Measurements from ENCODE around the gene RBM39.

The RBM39 gene

DNA sequence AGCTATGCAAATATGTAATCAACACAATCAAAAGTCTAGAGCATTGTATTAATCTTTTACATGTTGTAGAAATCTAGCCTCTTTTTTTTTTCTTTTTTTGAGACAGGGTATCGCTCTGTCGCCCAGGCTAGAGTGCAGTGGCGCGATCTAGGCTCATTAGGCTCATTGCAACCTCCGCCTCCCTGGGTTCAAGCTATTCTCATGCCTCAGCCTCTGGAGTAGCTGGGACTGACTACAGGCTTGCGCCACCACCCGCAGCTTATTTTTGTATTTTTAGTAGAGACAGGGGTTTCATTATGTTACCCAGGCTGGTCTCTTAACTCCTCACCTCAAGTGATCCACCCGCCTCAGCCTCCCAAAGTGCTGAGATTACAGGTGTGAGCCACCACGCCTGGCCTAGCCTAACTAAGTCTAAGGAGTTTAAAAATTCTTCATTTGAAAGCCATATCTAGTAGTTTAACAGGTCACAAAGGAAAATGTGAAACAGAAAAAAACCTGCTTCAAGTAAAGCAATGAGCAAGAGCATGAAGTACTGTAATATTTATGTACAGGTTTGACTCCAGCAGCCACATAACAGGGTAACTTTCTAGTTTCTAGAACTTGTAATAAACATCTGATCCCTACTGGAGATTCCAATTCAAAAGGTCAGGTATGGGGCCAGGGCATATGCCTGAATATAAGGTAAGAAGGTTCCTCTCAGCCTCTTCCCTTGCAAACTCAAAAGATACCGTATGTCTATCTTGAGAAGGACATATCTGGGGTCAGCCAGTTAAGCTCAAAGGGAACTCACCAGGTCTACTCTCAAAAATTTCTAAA is 81.7 kb downstream of the RBM39 start:
- Histone ChIP-seq H3K4me1 (ENCODE audit: control insufficient read depth in 2 of 2, insufficient read depth in 1 of 2, low read depth in 1 of 2, low read length in 2 of 2) (peaks cover 3 to 7% of the 10 kb centered on the region in 2 donors), H2BK15ac (ENCODE audit: low read length) (no peak overlapping the region), H3K9ac (ENCODE audit: low read depth, low read length, poor library complexity) (no peak overlapping the region), H2BK120ac (ENCODE audit: low read depth, low read length) (no peak overlapping the region), H3K4me3 (ENCODE audit: low read length in 2 of 2) (no peak overlapping the region), H2AFZ (ENCODE audit: low read length) (no peak overlapping the region), H2BK5ac (ENCODE audit: low read length) (no peak overlapping the region), H3K23ac (ENCODE audit: low read depth, low read length, poor library complexity) (no peak overlapping the region), H3K27ac (replicated peaks; ENCODE audit: low read length) (no peak overlapping the region), H3K14ac (ENCODE audit: low read length) (no peak overlapping the region), H2AK5ac (ENCODE audit: low read depth, low read length) (no peak overlapping the region), H4K91ac (ENCODE audit: low read depth, low read length, poor library complexity) (no peak overlapping the region), H3K4ac (ENCODE audit: low read length) (no peak overlapping the region), H2BK12ac (ENCODE audit: low read length) (no peak overlapping the region), H3K9me3 (replicated peaks in 1 of 2; ENCODE audit: control insufficient read depth in 2 of 2, insufficient read depth in 1 of 2, low read depth in 1 of 2, low read length in 2 of 2) (peaks cover 0 to 17% of the 10 kb centered on the region in 2 donors), H3K4me2 (ENCODE audit: insufficient read depth, low read length, poor library complexity, severe bottlenecking) (no peak overlapping the region), H4K8ac (ENCODE audit: low read depth, low read length) (no peak overlapping the region), H3K18ac (ENCODE audit: low read length) (no peak overlapping the region), H3K36me3 (replicated peaks in 1 of 2; ENCODE audit: control insufficient read depth in 2 of 2, insufficient read depth in 2 of 2, low read length in 2 of 2) (peaks cover 0 to 41% of the 10 kb centered on the region in 2 donors), H3K79me1 (ENCODE audit: low read depth, low read length) (no peaks in the 10 kb centered on the region), H3K27me3 (ENCODE audit: control insufficient read depth in 3 of 3, insufficient read depth in 3 of 3, low read depth in 1 of 3, low read length in 3 of 3) (no peaks in the 10 kb centered on the region)
- no CpG with 5 or more reads among the region's 10 CpGs for WGBS, 2 donors (ENCODE audit: extremely low coverage in 2 of 2, insufficient read length in 2 of 2, insufficient replicate concordance in 1 of 2)
- no peak for DNase-seq (ENCODE audit: low spot score)

DNA sequence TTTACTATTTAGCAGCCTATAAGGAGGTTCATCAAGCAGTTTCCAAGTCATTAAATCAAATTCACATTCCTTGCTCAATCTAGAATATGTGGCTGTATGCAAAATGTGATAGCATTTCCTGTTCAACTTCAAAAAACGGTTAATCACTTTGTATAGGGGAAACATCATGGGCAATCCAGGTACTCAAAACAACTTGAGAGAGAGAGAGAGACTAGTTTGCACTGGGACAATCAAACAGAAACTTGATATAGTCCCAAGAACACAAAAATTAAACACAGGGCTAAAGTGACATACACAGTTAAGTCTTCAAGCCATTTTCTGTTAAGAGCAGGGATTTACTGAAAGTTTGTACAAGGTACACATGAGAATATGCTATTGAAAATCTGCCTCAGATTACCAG is 84.8 kb downstream of the RBM39 start:
- Histone ChIP-seq H2AFZ (ENCODE audit: low read length) (no peak overlapping the region), H3K14ac (ENCODE audit: low read length) (no peak overlapping the region), H2AK5ac (ENCODE audit: low read depth, low read length) (no peak overlapping the region), H3K79me1 (ENCODE audit: low read depth, low read length) (peaks cover 12% of the 10 kb centered on the region), H3K27ac (replicated peaks; ENCODE audit: low read length) (no peak overlapping the region), H3K36me3 (replicated peaks in 1 of 2; ENCODE audit: control insufficient read depth in 2 of 2, insufficient read depth in 2 of 2, low read length in 2 of 2) (peaks cover 21 to 68% of the 10 kb centered on the region in 2 donors), H4K91ac (ENCODE audit: low read depth, low read length, poor library complexity) (no peak overlapping the region), H3K23ac (ENCODE audit: low read depth, low read length, poor library complexity) (no peak overlapping the region), H3K18ac (ENCODE audit: low read length) (no peak overlapping the region), H2BK15ac (ENCODE audit: low read length) (no peak overlapping the region), H3K4me3 (ENCODE audit: low read length in 2 of 2) (no peak overlapping the region), H3K9ac (ENCODE audit: low read depth, low read length, poor library complexity) (no peak overlapping the region), H4K8ac (ENCODE audit: low read depth, low read length) (no peak overlapping the region), H3K9me3 (replicated peaks in 1 of 2; ENCODE audit: control insufficient read depth in 2 of 2, insufficient read depth in 1 of 2, low read depth in 1 of 2, low read length in 2 of 2) (peaks cover 0 to 24% of the 10 kb centered on the region in 2 donors), H2BK12ac (ENCODE audit: low read length) (no peak overlapping the region), H3K4ac (ENCODE audit: low read length) (no peak overlapping the region), H2BK5ac (ENCODE audit: low read length) (no peak overlapping the region), H3K4me1 (ENCODE audit: control insufficient read depth in 2 of 2, insufficient read depth in 1 of 2, low read depth in 1 of 2, low read length in 2 of 2) (peaks cover 0 to 2% of the 10 kb centered on the region in 2 donors), H3K27me3 (ENCODE audit: control insufficient read depth in 3 of 3, insufficient read depth in 3 of 3, low read depth in 1 of 3, low read length in 3 of 3) (no peaks in the 10 kb centered on the region), H2BK120ac (ENCODE audit: low read depth, low read length) (no peak overlapping the region), H3K4me2 (ENCODE audit: insufficient read depth, low read length, poor library complexity, severe bottlenecking) (no peak overlapping the region)
- no peak for DNase-seq (ENCODE audit: low spot score)
- no CpG with 5 or more reads among the region's 1 CpG for WGBS, 2 donors (ENCODE audit: extremely low coverage in 2 of 2, insufficient read length in 2 of 2, insufficient replicate concordance in 1 of 2)

DNA sequence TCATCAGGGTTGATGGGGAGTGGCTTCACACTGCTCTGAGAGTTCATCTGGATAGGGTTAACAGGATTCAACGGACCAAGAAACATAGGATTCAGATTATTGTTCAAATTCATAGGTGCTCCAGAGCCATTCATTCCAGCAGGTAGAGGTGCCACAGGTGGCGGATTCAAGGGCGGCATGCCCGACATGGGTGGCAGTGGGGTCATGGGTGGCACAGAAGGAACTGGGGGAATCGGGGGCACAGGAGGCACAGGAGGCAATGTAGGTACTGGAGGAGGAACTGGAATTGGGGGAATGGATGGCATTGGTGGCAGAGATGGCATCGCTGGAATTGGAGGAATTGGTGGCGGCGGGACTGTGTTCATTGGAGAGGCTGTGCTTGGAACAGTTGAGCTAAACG is 87.6 kb downstream of the RBM39 start:
- Histone ChIP-seq H3K36me3 (replicated peaks in 1 of 2; ENCODE audit: control insufficient read depth in 2 of 2, insufficient read depth in 2 of 2, low read length in 2 of 2) (peaks cover 21 to 96% of the 10 kb centered on the region in 2 donors), H3K27me3 (ENCODE audit: control insufficient read depth in 3 of 3, insufficient read depth in 3 of 3, low read depth in 1 of 3, low read length in 3 of 3) (no peaks in the 10 kb centered on the region), H4K8ac (ENCODE audit: low read depth, low read length) (no peak overlapping the region), H3K23ac (ENCODE audit: low read depth, low read length, poor library complexity) (no peak overlapping the region), H3K14ac (ENCODE audit: low read length) (no peak overlapping the region), H2AFZ (ENCODE audit: low read length) (no peak overlapping the region), H3K18ac (ENCODE audit: low read length) (no peak overlapping the region), H2BK120ac (ENCODE audit: low read depth, low read length) (no peak overlapping the region), H3K4me2 (ENCODE audit: insufficient read depth, low read length, poor library complexity, severe bottlenecking) (no peak overlapping the region), H3K79me1 (ENCODE audit: low read depth, low read length) (peaks cover 12% of the 10 kb centered on the region), H2BK15ac (ENCODE audit: low read length) (no peak overlapping the region), H2AK5ac (ENCODE audit: low read depth, low read length) (no peak overlapping the region), H3K27ac (replicated peaks; ENCODE audit: low read length) (no peak overlapping the region), H2BK12ac (ENCODE audit: low read length) (no peak overlapping the region), H2BK5ac (ENCODE audit: low read length) (no peak overlapping the region), H4K91ac (ENCODE audit: low read depth, low read length, poor library complexity) (no peak overlapping the region), H3K4me3 (ENCODE audit: low read length in 2 of 2) (no peak overlapping the region), H3K4me1 (ENCODE audit: control insufficient read depth in 2 of 2, insufficient read depth in 1 of 2, low read depth in 1 of 2, low read length in 2 of 2) (no peaks in the 10 kb centered on the region), H3K9me3 (replicated peaks in 1 of 2; ENCODE audit: control insufficient read depth in 2 of 2, insufficient read depth in 1 of 2, low read depth in 1 of 2, low read length in 2 of 2) (peaks cover 0 to 17% of the 10 kb centered on the region in 2 donors), H3K4ac (ENCODE audit: low read length) (no peak overlapping the region), H3K9ac (ENCODE audit: low read depth, low read length, poor library complexity) (no peak overlapping the region)
- DNase-seq (ENCODE audit: low spot score) = no peak
- WGBS, 2 donors (ENCODE audit: extremely low coverage in 2 of 2, insufficient read length in 2 of 2, insufficient replicate concordance in 1 of 2) = no CpG with 5 or more reads among the region's 9 CpGs

DNA sequence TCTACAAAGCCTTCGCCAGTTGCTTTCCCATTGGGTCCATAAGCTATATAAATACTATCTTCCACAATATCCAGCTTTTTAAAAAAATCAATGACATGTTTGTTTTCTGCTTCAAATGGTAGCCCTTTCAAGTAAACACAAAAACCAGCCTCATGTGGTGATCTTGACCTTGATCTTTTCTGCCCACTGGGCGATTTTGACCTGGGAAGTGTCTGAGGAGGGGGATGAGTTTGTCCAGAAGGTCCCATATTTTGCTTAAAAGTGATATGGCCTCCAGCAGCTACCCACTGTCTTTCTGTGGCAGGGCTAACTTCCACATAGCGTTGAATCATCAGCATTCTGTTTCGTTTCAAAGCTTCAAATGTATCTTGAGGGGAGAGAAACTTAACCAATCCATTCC is 88.2 kb downstream of the RBM39 start:
- Histone ChIP-seq H3K18ac (ENCODE audit: low read length) (no peak overlapping the region), H2BK5ac (ENCODE audit: low read length) (no peak overlapping the region), H3K27me3 (ENCODE audit: control insufficient read depth in 3 of 3, insufficient read depth in 3 of 3, low read depth in 1 of 3, low read length in 3 of 3) (no peaks in the 10 kb centered on the region), H3K4me2 (ENCODE audit: insufficient read depth, low read length, poor library complexity, severe bottlenecking) (no peak overlapping the region), H4K91ac (ENCODE audit: low read depth, low read length, poor library complexity) (no peak overlapping the region), H4K8ac (ENCODE audit: low read depth, low read length) (no peak overlapping the region), H3K79me1 (ENCODE audit: low read depth, low read length) (peaks cover 12% of the 10 kb centered on the region), H3K4ac (ENCODE audit: low read length) (no peak overlapping the region), H3K23ac (ENCODE audit: low read depth, low read length, poor library complexity) (no peak overlapping the region), H3K36me3 (replicated peaks in 1 of 2; ENCODE audit: control insufficient read depth in 2 of 2, insufficient read depth in 2 of 2, low read length in 2 of 2) (peaks cover 21 to 97% of the 10 kb centered on the region in 2 donors), H3K14ac (ENCODE audit: low read length) (no peak overlapping the region), H2BK120ac (ENCODE audit: low read depth, low read length) (no peak overlapping the region), H2AK5ac (ENCODE audit: low read depth, low read length) (no peak overlapping the region), H3K27ac (replicated peaks; ENCODE audit: low read length) (no peak overlapping the region), H2AFZ (ENCODE audit: low read length) (no peak overlapping the region), H3K4me3 (ENCODE audit: low read length in 2 of 2) (no peak overlapping the region), H3K4me1 (ENCODE audit: control insufficient read depth in 2 of 2, insufficient read depth in 1 of 2, low read depth in 1 of 2, low read length in 2 of 2) (no peaks in the 10 kb centered on the region), H3K9ac (ENCODE audit: low read depth, low read length, poor library complexity) (no peak overlapping the region), H2BK15ac (ENCODE audit: low read length) (no peak overlapping the region), H3K9me3 (replicated peaks in 1 of 2; ENCODE audit: control insufficient read depth in 2 of 2, insufficient read depth in 1 of 2, low read depth in 1 of 2, low read length in 2 of 2) (peaks cover 0 to 14% of the 10 kb centered on the region in 2 donors), H2BK12ac (ENCODE audit: low read length) (no peak overlapping the region)
- DNase-seq (ENCODE audit: low spot score) = no peak
- no CpG with 5 or more reads among the region's 4 CpGs for WGBS, 2 donors (ENCODE audit: extremely low coverage in 2 of 2, insufficient read length in 2 of 2, insufficient replicate concordance in 1 of 2)
